Fibroblast of skin of left biceps (primary cell): Measurements from ENCODE around the gene ATP1B1.

ENCODE experiments used
- DNase-seq, 2 experiments: peaks; one replicate each; pipeline ENCODE4 v3.0.0-alpha.2; 2013; ENCODE audit warnings: low read depth in 2 of 2

Gene ATP1B1

GRCh38 chr1:169094897-169095569 lies 11.5 kb upstream of the ATP1B1 start:
- no peak for DNase-seq

- no peak for DNase-seq
These were observed 8.1 kb upstream of the ATP1B1 start for GRCh38 chr1:169098380-169098779.

- DNase-seq, result no peak
These were observed 6.9 kb upstream of the ATP1B1 start for GRCh38 chr1:169099561-169099960.

- no peak for DNase-seq
These were observed 6.3 kb upstream of the ATP1B1 start for GRCh38 chr1:169100208-169100607.

- no peak for DNase-seq
These were observed 5.8 kb upstream of the ATP1B1 start for GRCh38 chr1:169100651-169101088.

GRCh38 chr1:169102567-169102966 lies 3.9 kb upstream of the ATP1B1 start:
- DNase-seq, result peak; percentile 55 to 56

GRCh38 chr1:169103002-169103401 lies 3.5 kb upstream of the ATP1B1 start:
- DNase-seq, result no peak

GRCh38 chr1:169103480-169103893 lies 3.0 kb upstream of the ATP1B1 start:
- DNase-seq, result no peak

- no peak for DNase-seq
These were observed 1.4 kb upstream of the ATP1B1 start for GRCh38 chr1:169105087-169105433.

GRCh38 chr1:169105434-169106094 lies 926 bp upstream of the ATP1B1 start:
- DNase-seq, result no peak

- no peak for DNase-seq
These were observed 572 bp downstream of the ATP1B1 start for GRCh38 chr1:169106921-169107602.

GRCh38 chr1:169107603-169108208 lies 1.2 kb downstream of the ATP1B1 start:
- DNase-seq, result no peak

- no peak for DNase-seq
These were observed 1.7 kb downstream of the ATP1B1 start for GRCh38 chr1:169108223-169108622.

- DNase-seq, result no peak
These were observed 2.5 kb downstream of the ATP1B1 start for GRCh38 chr1:169108863-169109560.

- DNase-seq, result peak; percentile 25 to 34
These were observed 3.2 kb downstream of the ATP1B1 start for GRCh38 chr1:169109561-169110134.

- no peak for DNase-seq
These were observed 3.7 kb downstream of the ATP1B1 start for GRCh38 chr1:169110236-169110635.

GRCh38 chr1:169110689-169111447 lies 4.4 kb downstream of the ATP1B1 start:
- DNase-seq, result no peak

- no peak for DNase-seq
These were observed 5.0 kb downstream of the ATP1B1 start for GRCh38 chr1:169111472-169111871.

GRCh38 chr1:169112241-169112640 lies 5.8 kb downstream of the ATP1B1 start:
- no peak for DNase-seq

GRCh38 chr1:169113613-169114119 lies 7.2 kb downstream of the ATP1B1 start:
- peak; percentile 87 for DNase-seq
